Measurements from ENCODE around the gene TTYH3. TPM values are rescaled to one million over a fixed set of nuclear protein-coding genes. Genes with fewer than 3 reads are reported as not detected.

Gene TTYH3
- total and polyA plus RNA-seq, 2 of the 13 experiments (the other 11 are each of a cell fraction or from before 2014, with no cell fraction given) = 26.3 to 50.0 TPM

- no peak overlapping the region for H3K4me3 ChIP-seq (replicated peaks in 1 of 3; ENCODE audit: insufficient read depth in 1 of 3, low read depth in 2 of 3, low read length in 3 of 3)
- POLR2A ChIA-PET = interaction anchor here (1.7 to 3.7 kb wide), 2 partner anchors 11 to 20 kb away, joined by 5 to 29 read pairs; partner anchors contain the start of gene TTYH3
- H3K9ac ChIP-seq (ENCODE audit: insufficient read depth, low read depth, low read length) = no peak overlapping the region
- H3K4me1 ChIP-seq (ENCODE audit: insufficient read depth, low read length) = peaks cover 66% of the 10 kb centered on the region
- intact Hi-C loops (cut with micrococcal nuclease; ENCODE audit: unreplicated experiment) = no loop called here
- CTCF ChIA-PET (ENCODE audit: low intra/inter-chr PET ratio, low total read pairs) = no interaction called here
- FAIRE-seq (no peak), ATAC-seq (no peak), DNase-seq (ENCODE audit: low spot score) (no peak)
- 0 out of 2 replicates have a peak, but pooled peaks have one; percentile 45 for TF ChIP-seq ZBTB7A (CRISPR knock-in tag; IDR thresholded peaks at IDR 0.05)
- no peak for TF ChIP-seq POLR2AphosphoS2 (IDR thresholded peaks at IDR 0.05; ENCODE audit: low read depth, low read length)
- H3K27ac ChIP-seq (ENCODE audit: extremely low read length, insufficient read depth, low read length) = no peak overlapping the region
- no peaks in the 10 kb centered on the region for H3K36me3 ChIP-seq (replicated peaks in 1 of 2; ENCODE audit: control insufficient read depth in 1 of 2, insufficient read depth in 2 of 2, low read length in 2 of 2)
- in situ Hi-C loops (cut with HindIII; ENCODE audit: extremely low pct_ligation_motif_present, low pct_unique_long_range_greater_than_20kb) = no loop called here
- no peak overlapping the region for H3K4me2 ChIP-seq (ENCODE audit: low read depth, low read length)
- H3K9me3 ChIP-seq (ENCODE audit: low read length) = no peaks in the 10 kb centered on the region
- no peaks in the 10 kb centered on the region for H4K20me1 ChIP-seq (ENCODE audit: insufficient read depth, low read length)
- H3K27me3 ChIP-seq (ENCODE audit: control insufficient read depth in 1 of 2, insufficient read depth in 2 of 2, low read length in 2 of 2) = peaks cover 0 to 6% of the 10 kb centered on the region in 2 experiments; a peak in 1 of 5 replicates
- 82% methylated on average over 6 of the region's 10 CpGs for WGBS (ENCODE audit: low lambda C conversion rate)
- H2AFZ ChIP-seq (ENCODE audit: low read length) = no peak overlapping the region
- BruUV-seq (replicated peaks) = no TSS peak
- H3K79me2 ChIP-seq (ENCODE audit: insufficient read depth, low read length) = no peaks in the 10 kb centered on the region
Observed at GRCh38 chr7:2611922-2612321, 19.9 kb upstream of the TTYH3 start.

DNA sequence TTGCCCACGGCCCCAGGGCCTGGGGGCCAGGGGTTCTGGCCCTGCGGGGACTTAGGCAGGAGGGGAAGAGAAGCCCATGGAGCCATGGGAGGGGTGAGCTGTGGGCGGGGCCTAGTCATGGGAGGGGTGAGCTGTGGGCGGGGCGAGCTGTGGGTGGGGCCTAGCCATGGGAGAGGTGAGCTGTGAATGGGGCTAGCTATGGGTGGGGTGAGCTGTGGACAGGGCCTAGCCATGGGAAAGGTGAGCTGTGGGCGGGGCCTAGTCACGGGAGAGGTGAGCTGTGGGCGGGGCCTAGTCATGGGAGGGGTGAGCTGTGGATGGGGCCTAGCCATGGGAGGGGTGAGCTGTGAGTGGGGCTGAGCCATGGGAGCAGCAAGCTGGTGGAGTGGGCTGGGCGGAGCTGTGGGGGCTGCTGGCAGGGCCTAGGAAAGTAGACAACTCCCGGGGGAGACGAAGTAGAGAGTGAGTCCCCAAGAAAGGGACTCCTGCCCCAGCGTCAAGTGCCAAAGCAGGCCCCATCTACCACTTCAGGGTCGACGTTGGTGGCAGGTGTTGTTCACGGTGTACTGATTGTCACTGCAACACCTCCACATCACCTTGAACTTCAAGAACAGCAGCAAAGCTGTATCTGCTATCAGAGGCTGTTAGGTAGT is 19.2 kb upstream of the TTYH3 start:
- no peak overlapping the region for H3K4me3 ChIP-seq (replicated peaks in 1 of 3; ENCODE audit: insufficient read depth in 1 of 3, low read depth in 2 of 3, low read length in 3 of 3)
- FAIRE-seq (no peak), ATAC-seq (peak; percentile 5; the same call in 1 of the 3 replicates), DNase-seq (ENCODE audit: low spot score) (no peak)
- H3K9ac ChIP-seq (ENCODE audit: insufficient read depth, low read depth, low read length) = no peak overlapping the region
- no peaks in the 10 kb centered on the region for H4K20me1 ChIP-seq (ENCODE audit: insufficient read depth, low read length)
- POLR2A ChIA-PET = interaction anchor here (0.9 to 3.7 kb wide), 4 partner anchors 10 to 52 kb away, joined by 3 to 29 read pairs (median 4); partner anchors contain the start of gene TTYH3
- peaks cover 0 to 6% of the 10 kb centered on the region in 2 experiments; a peak in 1 of 5 replicates for H3K27me3 ChIP-seq (ENCODE audit: control insufficient read depth in 1 of 2, insufficient read depth in 2 of 2, low read length in 2 of 2)
- H3K4me1 ChIP-seq (ENCODE audit: insufficient read depth, low read length) = peaks cover 64% of the 10 kb centered on the region
- no TSS peak for BruUV-seq (replicated peaks)
- H3K27ac ChIP-seq (ENCODE audit: extremely low read length, insufficient read depth, low read length) = no peak overlapping the region
- H3K36me3 ChIP-seq (replicated peaks in 1 of 2; ENCODE audit: control insufficient read depth in 1 of 2, insufficient read depth in 2 of 2, low read length in 2 of 2) = no peaks in the 10 kb centered on the region; a peak in 1 of 5 replicates
- CTCF ChIA-PET (ENCODE audit: low intra/inter-chr PET ratio, low total read pairs) = no interaction called here
- no peak overlapping the region for H2AFZ ChIP-seq (ENCODE audit: low read length)
- H3K4me2 ChIP-seq (ENCODE audit: low read depth, low read length) = peak overlapping the region; percentile 56; the same call in 1 of the 2 replicates
- H3K9me3 ChIP-seq (ENCODE audit: low read length) = no peaks in the 10 kb centered on the region
- in situ Hi-C loops (cut with HindIII; ENCODE audit: extremely low pct_ligation_motif_present, low pct_unique_long_range_greater_than_20kb) (no loop called here), intact Hi-C loops (cut with micrococcal nuclease; ENCODE audit: unreplicated experiment) (no loop called here)
- no peaks in the 10 kb centered on the region for H3K79me2 ChIP-seq (ENCODE audit: insufficient read depth, low read length)
- TF ChIP-seq AKAP8 (CRISPR knock-in tag; IDR thresholded peaks at IDR 0.05) (no peak), SP4 (CRISPR knock-in tag; IDR thresholded peaks at IDR 0.05) (peak; percentile 50; the same call in 1 of the 2 replicates), ZNF550 (CRISPR knock-in tag; IDR thresholded peaks at IDR 0.05; ENCODE audit: borderline replicate concordance) (no peak), NR2F2 (IDR thresholded peaks at IDR 0.05; ENCODE audit: borderline replicate concordance, low read depth) (no peak), NAIF1 (CRISPR knock-in tag; IDR thresholded peaks at IDR 0.05; ENCODE audit: borderline replicate concordance) (no peak)
- WGBS (ENCODE audit: low lambda C conversion rate) = 44% methylated on average over 11 of the region's 15 CpGs

Measured in HepG2 (cell line).